ENCODE results near the gene ARL13A.

Gene ARL13A

DNA sequence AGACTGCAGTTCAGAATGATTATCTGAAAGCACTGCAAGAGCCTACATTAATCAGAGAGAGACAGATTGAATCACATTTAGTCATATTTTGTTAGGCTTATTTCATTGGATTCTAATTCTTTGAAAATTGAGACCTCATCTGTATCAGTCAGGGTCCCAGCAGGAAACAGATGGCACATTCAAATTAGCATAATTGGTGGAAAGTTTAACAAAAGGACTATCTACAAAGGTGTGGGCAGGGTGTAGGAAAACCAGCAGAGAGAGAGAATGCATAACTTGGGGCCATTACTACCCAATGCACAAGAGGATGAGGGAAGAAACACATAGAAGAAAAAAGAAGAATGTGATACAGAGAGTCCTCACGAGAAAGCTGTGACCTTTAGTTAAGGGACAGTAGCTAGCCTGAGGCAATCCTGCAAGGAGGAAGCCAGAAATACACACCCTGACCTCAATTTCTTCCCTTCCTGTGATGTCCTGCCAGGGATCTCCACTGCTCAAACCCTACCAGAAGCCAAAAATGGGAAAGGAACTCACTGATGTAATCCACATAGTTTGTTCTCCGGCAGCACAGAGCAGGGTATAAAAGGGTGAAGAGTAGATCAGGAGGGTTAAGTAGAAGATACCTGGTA is 23.1 kb upstream of the ARL13A start:
- TF ChIP-seq TAF1 (IDR thresholded peaks at IDR 0.05; ENCODE audit: borderline replicate concordance, insufficient read depth, low read length): no peak
- TF ChIP-seq POLR2AphosphoS5 (IDR thresholded peaks at IDR 0.05; ENCODE audit: low read depth, low read length): no peak
- no peak for TF ChIP-seq FOXP2 (optimal IDR thresholded peaks at IDR 0.05; ENCODE audit: borderline replicate concordance, extremely low read depth, extremely low read length, insufficient read depth)
- TF ChIP-seq, protein P1, sequence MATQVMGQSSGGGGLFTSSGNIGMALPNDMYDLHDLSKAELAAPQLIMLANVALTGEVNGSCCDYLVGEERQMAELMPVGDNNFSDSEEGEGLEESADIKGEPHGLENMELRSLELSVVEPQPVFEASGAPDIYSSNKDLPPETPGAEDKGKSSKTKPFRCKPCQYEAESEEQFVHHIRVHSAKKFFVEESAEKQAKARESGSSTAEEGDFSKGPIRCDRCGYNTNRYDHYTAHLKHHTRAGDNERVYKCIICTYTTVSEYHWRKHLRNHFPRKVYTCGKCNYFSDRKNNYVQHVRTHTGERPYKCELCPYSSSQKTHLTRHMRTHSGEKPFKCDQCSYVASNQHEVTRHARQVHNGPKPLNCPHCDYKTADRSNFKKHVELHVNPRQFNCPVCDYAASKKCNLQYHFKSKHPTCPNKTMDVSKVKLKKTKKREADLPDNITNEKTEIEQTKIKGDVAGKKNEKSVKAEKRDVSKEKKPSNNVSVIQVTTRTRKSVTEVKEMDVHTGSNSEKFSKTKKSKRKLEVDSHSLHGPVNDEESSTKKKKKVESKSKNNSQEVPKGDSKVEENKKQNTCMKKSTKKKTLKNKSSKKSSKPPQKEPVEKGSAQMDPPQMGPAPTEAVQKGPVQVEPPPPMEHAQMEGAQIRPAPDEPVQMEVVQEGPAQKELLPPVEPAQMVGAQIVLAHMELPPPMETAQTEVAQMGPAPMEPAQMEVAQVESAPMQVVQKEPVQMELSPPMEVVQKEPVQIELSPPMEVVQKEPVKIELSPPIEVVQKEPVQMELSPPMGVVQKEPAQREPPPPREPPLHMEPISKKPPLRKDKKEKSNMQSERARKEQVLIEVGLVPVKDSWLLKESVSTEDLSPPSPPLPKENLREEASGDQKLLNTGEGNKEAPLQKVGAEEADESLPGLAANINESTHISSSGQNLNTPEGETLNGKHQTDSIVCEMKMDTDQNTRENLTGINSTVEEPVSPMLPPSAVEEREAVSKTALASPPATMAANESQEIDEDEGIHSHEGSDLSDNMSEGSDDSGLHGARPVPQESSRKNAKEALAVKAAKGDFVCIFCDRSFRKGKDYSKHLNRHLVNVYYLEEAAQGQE (IDR thresholded peaks at IDR 0.05; ENCODE audit: insufficient read depth in 1 of 2, low read depth in 2 of 2, low read length in 2 of 2): no peak
- no peak for TF ChIP-seq SIN3A (IDR thresholded peaks at IDR 0.05; ENCODE audit: borderline replicate concordance, insufficient read depth, low read length)

DNA sequence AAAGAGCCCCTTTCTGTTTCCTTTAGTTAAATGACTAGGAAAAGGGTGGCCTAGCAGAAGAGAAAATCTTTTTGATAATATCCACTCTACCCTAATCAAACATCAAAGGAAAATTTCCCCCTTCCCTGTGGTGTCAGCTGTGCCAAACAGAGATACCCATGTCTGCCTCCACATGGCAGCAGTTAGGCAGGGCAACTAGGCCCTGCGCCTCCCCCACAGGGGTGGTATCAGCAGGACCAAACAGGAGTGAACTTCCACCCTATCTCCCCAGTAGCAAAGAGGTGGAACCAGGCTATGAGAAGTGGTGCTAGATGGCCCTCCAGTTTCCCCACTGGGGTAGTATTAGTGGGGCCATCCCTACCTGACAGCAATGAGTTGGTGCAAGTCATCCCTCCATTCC is 21.0 kb upstream of the ARL13A start:
- TF ChIP-seq POLR2AphosphoS5 (IDR thresholded peaks at IDR 0.05; ENCODE audit: low read depth, low read length): no peak
- TF ChIP-seq, protein P1 (IDR thresholded peaks at IDR 0.05; ENCODE audit: insufficient read depth in 1 of 2, low read depth in 2 of 2, low read length in 2 of 2): no peak
- no peak for TF ChIP-seq SIN3A (IDR thresholded peaks at IDR 0.05; ENCODE audit: borderline replicate concordance, insufficient read depth, low read length)
- no peak for TF ChIP-seq FOXP2 (optimal IDR thresholded peaks at IDR 0.05; ENCODE audit: borderline replicate concordance, extremely low read depth, extremely low read length, insufficient read depth)
- no peak for TF ChIP-seq TAF1 (IDR thresholded peaks at IDR 0.05; ENCODE audit: borderline replicate concordance, insufficient read depth, low read length)

DNA sequence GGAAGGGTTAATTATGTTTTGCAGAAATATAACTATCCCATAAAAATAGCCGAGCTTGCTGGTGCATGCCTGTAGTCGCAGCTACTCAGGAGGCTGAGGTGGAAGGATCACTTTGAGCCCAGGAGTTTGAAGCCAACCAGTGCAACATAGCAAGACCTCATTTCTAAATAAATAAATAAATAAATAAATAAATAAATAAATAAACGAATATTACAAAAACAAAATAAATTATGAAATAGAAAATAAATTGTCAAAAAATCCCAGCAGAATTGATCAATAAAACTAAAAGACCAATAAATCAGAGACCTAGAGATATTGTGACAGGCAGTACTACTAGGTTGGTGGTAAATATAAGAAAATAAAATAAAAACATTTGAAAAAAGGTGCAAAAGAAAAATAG is 6.7 kb upstream of the ARL13A start:
- TF ChIP-seq POLR2AphosphoS5 (IDR thresholded peaks at IDR 0.05; ENCODE audit: low read depth, low read length): no peak
- no peak for TF ChIP-seq TAF1 (IDR thresholded peaks at IDR 0.05; ENCODE audit: borderline replicate concordance, insufficient read depth, low read length)
- no peak for TF ChIP-seq FOXP2 (optimal IDR thresholded peaks at IDR 0.05; ENCODE audit: borderline replicate concordance, extremely low read depth, extremely low read length, insufficient read depth)
- no peak for TF ChIP-seq SIN3A (IDR thresholded peaks at IDR 0.05; ENCODE audit: borderline replicate concordance, insufficient read depth, low read length)
- TF ChIP-seq, protein P1 (IDR thresholded peaks at IDR 0.05; ENCODE audit: insufficient read depth in 1 of 2, low read depth in 2 of 2, low read length in 2 of 2): no peak

DNA sequence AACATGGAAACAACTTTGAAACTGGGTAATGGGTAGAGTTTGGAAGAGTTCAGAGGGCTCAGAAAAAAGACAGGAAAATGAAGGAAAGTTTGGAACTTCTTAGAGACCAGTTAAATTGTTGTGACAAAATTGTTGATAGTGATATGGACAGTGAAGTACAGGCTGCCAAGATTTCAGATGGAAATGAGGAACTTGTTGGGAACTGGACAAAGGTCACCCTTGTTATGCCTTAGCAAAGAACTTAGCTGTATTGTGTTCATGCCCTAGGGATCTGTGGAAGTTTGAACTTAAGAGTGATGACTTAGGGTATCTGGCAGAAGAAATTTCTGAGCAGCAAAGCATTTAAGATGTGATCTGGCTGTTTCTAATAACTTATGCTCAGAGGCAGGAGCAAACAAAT is 5.1 kb upstream of the ARL13A start:
- TF ChIP-seq POLR2AphosphoS5 (IDR thresholded peaks at IDR 0.05; ENCODE audit: low read depth, low read length): no peak
- TF ChIP-seq SIN3A (IDR thresholded peaks at IDR 0.05; ENCODE audit: borderline replicate concordance, insufficient read depth, low read length): no peak
- TF ChIP-seq TAF1 (IDR thresholded peaks at IDR 0.05; ENCODE audit: borderline replicate concordance, insufficient read depth, low read length): no peak
- TF ChIP-seq, protein P1 (IDR thresholded peaks at IDR 0.05; ENCODE audit: insufficient read depth in 1 of 2, low read depth in 2 of 2, low read length in 2 of 2): no peak
- TF ChIP-seq FOXP2 (optimal IDR thresholded peaks at IDR 0.05; ENCODE audit: borderline replicate concordance, extremely low read depth, extremely low read length, insufficient read depth): no peak
